Naive thymus-derived CD8-positive, alpha-beta T cell (primary cell): ENCODE data around the gene NGFR. TPM values are rescaled to one million over a fixed set of nuclear protein-coding genes. Genes with fewer than 3 reads are reported as not detected.

Source experiments
- ATAC-seq, 2 donors: fragments of 150-1000 bp; cut with Tn5 transposase in 1 of 2; sonication (Bioruptor Pico), chemical (Tn5 transposase) in 1 of 2; 1 replicate in 1 of 2; 2 replicates in 1 of 2; pipeline ENCODE4 v1.10.0; 2021; ENCODE audit warnings: mild to moderate bottlenecking in 2 of 2, moderate library complexity in 2 of 2
- POLR2A ChIA-PET: fragments of 350-600 bp; sonication (Branson Sonifier 250); formaldehyde crosslinking; loops from one replicate; lab custom pipeline; 2021; ENCODE audit warnings: antibody characterized with exemption; lab: Charles Lee
- DNase-seq, 10 donors: peaks; one replicate each; pipeline versions ENCODE4 v3.0.0 to v3.0.0-alpha.2; 2020 to 2022
- H3K27ac Mint-ChIP-seq, 10 donors: one replicate each; pipeline ENCODE4 v1.8.0; 2020 to 2022; ENCODE audit warnings: mild to moderate bottlenecking in 10 of 10, mixed read lengths in 10 of 10, moderate library complexity in 4 of 10, inconsistent platforms in 1 of 10
- H3K27me3 Mint-ChIP-seq, 5 donors: one replicate each; pipeline ENCODE4 v1.8.0; 2021 to 2022; ENCODE audit warnings: mixed read lengths in 5 of 5
- H3K36me3 Mint-ChIP-seq, 3 donors: one replicate each; pipeline ENCODE4 v1.8.0; 2020 to 2022; ENCODE audit warnings: mixed read lengths in 3 of 3, mild to moderate bottlenecking in 2 of 3, inconsistent platforms in 1 of 3
- H3K4me1 Mint-ChIP-seq, 4 donors: one replicate each; pipeline ENCODE4 v1.8.0; 2021 to 2022; ENCODE audit warnings: mixed read lengths in 4 of 4
- H3K4me3 Mint-ChIP-seq, 10 donors: one replicate each; pipeline ENCODE4 v1.8.0; 2020 to 2022; ENCODE audit warnings: mild to moderate bottlenecking in 10 of 10, mixed read lengths in 10 of 10, moderate library complexity in 6 of 10, inconsistent platforms in 1 of 10
- H3K9me3 Mint-ChIP-seq, 9 donors: one replicate each; pipeline ENCODE4 v1.8.0; 2020 to 2022; ENCODE audit warnings: mixed read lengths in 9 of 9, mild to moderate bottlenecking in 3 of 9, inconsistent platforms in 1 of 9, moderate library complexity in 1 of 9
- microRNA-seq: library from miRNA; unstranded; fragments of <30 nt; microRNA quantifications from one replicate; pipeline ENCODE4 v1.2.0, GENCODE V29; 2022; ENCODE audit warnings: borderline microRNAs expressed
- polyA plus RNA-seq, 3 donors: library from polyadenylated mRNA; unstranded; fragments of 300-500 nt; fragmentation: Illumina TruSeq; gene quantifications; one replicate each; pipeline ENCODE4 v1.2.3, GENCODE V29; 2021
- total RNA-seq, 8 experiments: library from RNA in 2 of 8; stranded (reverse) in 2 of 8; gene quantifications; one replicate each; pipeline ENCODE4 v1.2.3 and lab custom pipeline; 2021 to 2026

Gene NGFR
- total and polyA plus RNA-seq, 5 experiments from 2014 or later: 0.47 TPM; not detected in 4

- no peak for DNase-seq
These were observed 59.8 kb downstream of the NGFR start for GRCh38 chr17:49554694-49555494.

GRCh38 chr17:49555495-49556222 is 60.6 kb downstream of the NGFR start:
- ATAC-seq (no peak), DNase-seq (no peak)
- Mint-ChIP-seq H3K9me3 (no peaks in the 10 kb centered on the region), H3K27ac (peak overlapping the region in 1 of 10 donors; percentile 9), H3K4me1 (peaks cover 0 to 21% (median 5%) of the 10 kb centered on the region in 4 donors), H3K27me3 (peaks cover 2 to 10% (median 4%) of the 10 kb centered on the region in 5 donors), H3K4me3 (peak overlapping the region in 1 of 10 donors; percentile 2), H3K36me3 (no peaks in the 10 kb centered on the region)
- POLR2A ChIA-PET: interaction anchor here (0.6 to 1.9 kb wide), 4 partner anchors 121 to 606 kb away, joined by 3 to 6 read pairs (median 3); no protein-coding TSS in a partner anchor

More at GRCh38 chr17:49554694-49555494, 59.8 kb downstream of the NGFR start:
- POLR2A ChIA-PET: interaction anchor here (0.6 to 1.9 kb wide), 2 partner anchors 147 to 605 kb away, joined by 3 to 6 read pairs; no protein-coding TSS in a partner anchor
- H3K27me3 Mint-ChIP-seq: peaks cover 2 to 10% (median 4%) of the 10 kb centered on the region in 5 donors
- ATAC-seq: no peak
- no peak overlapping the region for H3K27ac Mint-ChIP-seq
- no peak overlapping the region for H3K4me3 Mint-ChIP-seq
- no peaks in the 10 kb centered on the region for H3K36me3 Mint-ChIP-seq
- H3K9me3 Mint-ChIP-seq: no peaks in the 10 kb centered on the region
- peaks cover 0 to 21% (median 5%) of the 10 kb centered on the region in 4 donors for H3K4me1 Mint-ChIP-seq

DNA sequence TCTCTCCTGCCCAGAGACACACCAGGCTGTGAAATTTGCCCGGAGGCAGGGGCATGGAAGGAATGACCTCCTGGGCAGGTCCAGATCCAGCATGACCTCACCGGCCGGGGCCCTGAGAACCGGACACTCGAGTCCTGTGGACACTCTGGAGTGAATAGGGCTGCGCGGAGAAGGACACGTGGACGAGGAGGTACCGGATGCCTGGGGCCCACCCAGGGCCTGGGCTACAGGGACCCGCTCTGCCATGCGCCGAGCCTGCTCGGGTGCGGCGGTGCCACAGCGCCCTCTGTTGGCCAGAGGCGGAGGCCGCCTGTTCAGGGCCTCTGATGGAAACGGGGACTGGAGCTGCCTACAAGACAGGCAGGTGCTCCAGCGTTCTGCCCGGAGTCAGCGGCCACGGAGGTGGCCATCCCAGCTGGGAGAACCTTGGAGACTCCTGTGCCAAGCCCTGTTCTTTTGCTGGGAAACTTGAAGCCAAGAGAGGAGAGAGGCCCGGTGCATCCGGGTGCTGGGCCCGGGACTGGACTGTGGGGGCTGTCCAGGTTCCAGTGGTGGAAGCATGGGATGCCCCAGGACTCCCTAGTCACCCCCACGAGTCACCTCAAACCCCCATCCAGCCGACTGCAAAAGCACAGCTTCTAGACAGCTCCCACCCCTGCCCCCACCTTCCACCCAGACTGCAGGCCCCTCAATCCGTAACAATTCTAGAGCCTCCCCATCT is 61.3 kb downstream of the NGFR start:
- H3K4me3 Mint-ChIP-seq: peak overlapping the region in 1 of 10 donors; percentile 2

DNA sequence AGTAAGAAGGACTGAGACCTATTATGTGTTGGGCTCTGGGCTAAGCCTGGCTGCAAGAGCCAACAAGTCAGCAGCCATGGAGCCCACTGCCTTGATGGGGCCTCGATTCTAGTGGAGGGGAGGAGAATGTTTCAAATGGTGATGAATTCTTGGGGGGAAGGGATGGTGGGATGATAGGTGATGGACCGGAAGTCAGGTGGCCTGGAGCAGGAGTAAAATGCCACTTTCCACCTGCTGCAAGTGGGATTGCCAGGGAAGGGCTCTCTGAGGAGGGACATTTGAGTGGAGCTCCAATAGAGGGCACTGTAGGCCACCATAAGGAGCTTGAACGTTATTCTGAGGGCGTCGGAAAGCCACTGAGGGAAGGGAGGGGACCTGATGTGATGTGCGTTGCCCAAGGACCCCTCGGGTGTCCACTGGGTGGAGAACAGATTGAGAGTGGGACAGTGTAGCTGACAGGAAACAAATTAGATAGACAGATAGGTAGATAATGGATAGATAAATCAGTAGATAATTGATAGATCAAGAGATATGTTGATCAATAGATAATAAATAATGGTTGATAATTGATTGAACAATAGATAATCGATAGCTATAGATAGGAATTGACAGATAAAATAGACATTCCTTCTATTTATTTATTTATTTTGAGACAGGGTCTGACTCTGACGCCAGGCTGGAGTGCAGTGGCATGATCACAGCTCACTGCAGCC is 62.4 kb downstream of the NGFR start:
- no peak for ATAC-seq
- POLR2A ChIA-PET: interaction anchor here (0.7 kb wide), 1 partner anchor 143 kb away, joined by 3 read pairs; the partner anchor contains the start of gene PHB1
- no peaks in the 10 kb centered on the region for H3K36me3 Mint-ChIP-seq
- H3K4me3 Mint-ChIP-seq: no peak overlapping the region
- no peaks in the 10 kb centered on the region for H3K9me3 Mint-ChIP-seq
- H3K27me3 Mint-ChIP-seq: peaks cover 2 to 10% (median 4%) of the 10 kb centered on the region in 5 donors
- H3K27ac Mint-ChIP-seq: peak overlapping the region in 1 of 10 donors; percentile 9
- DNase-seq: peak in 4 of 10 donors; percentile 14 to 60 (median 36)
- peaks cover 0 to 21% (median 5%) of the 10 kb centered on the region in 4 donors for H3K4me1 Mint-ChIP-seq

More for the DNA sequence above, 61.3 kb downstream of the NGFR start:
- H3K4me1 Mint-ChIP-seq: peaks cover 0 to 21% (median 5%) of the 10 kb centered on the region in 4 donors
- POLR2A ChIA-PET: interaction anchor here (0.7 to 1.9 kb wide), 3 partner anchors 122 to 241 kb away, joined by 3 to 6 read pairs (median 3); no protein-coding TSS in a partner anchor
- peak overlapping the region in 1 of 10 donors; percentile 9 for H3K27ac Mint-ChIP-seq
- ATAC-seq (peak; percentile 99), DNase-seq (peak; percentile 72 to 89 (median 86))
- H3K27me3 Mint-ChIP-seq: peaks cover 2 to 10% (median 4%) of the 10 kb centered on the region in 5 donors
- no peaks in the 10 kb centered on the region for H3K9me3 Mint-ChIP-seq
- no peaks in the 10 kb centered on the region for H3K36me3 Mint-ChIP-seq

Small RNA genes within 50 kb of the gene (microRNA-seq; reads per million reads assigned to microRNA genes)
- gene MIR6165: not detected

Other genes with a start within 250 kb of the NGFR start
- 10 to 100 TPM; 56.5 to 62.2 TPM for gene ZNF652, start 133.0 kb upstream of the NGFR start, total RNA-seq
- 10 to 100 TPM; 19.9 to 20.8 (median 20.1) TPM for gene ZNF652, start 133.0 kb upstream of the NGFR start, polyA plus RNA-seq
- 10 to 100 TPM; 61.8 to 70.0 TPM for gene PHB1, start 80.4 kb upstream of the NGFR start, total RNA-seq
- 100 to 1,000 TPM; 156 to 196 (median 164) TPM for gene PHB1, start 80.4 kb upstream of the NGFR start, polyA plus RNA-seq
- gene NXPH3, start 80.6 kb downstream of the NGFR start, total RNA-seq: not detected
- not detected for gene NXPH3, start 80.6 kb downstream of the NGFR start, polyA plus RNA-seq
- 10 to 100 TPM; 91.0 to 92.0 TPM for gene SPOP, start 182.8 kb downstream of the NGFR start, total RNA-seq
- gene SPOP, start 182.8 kb downstream of the NGFR start, polyA plus RNA-seq: 100 to 1,000 TPM in 2 of 3 donors, 10 to 100 TPM in 1; 75.9 to 126 (median 103) TPM
- gene SLC35B1, start 212.7 kb downstream of the NGFR start, total RNA-seq: 10 to 100 TPM; 38.8 to 39.7 TPM
- gene SLC35B1, start 212.7 kb downstream of the NGFR start, polyA plus RNA-seq: 10 to 100 TPM; 20.3 to 27.4 (median 21.8) TPM